ENCODE data around the gene CHMP4A. TPM values are rescaled to one million over a fixed set of nuclear protein-coding genes. Genes with fewer than 3 reads are reported as not detected.

The CHMP4A gene
- total and polyA plus RNA-seq, 2 of the 13 experiments (the other 11 are each of a cell fraction or from before 2014, with no cell fraction given), result 83.6 to 113 TPM

GRCh38 chr14:24195186-24196070 lies 17.9 kb downstream of the CHMP4A start, which contains the start of gene TM9SF1 (continued):
- TF ChIP-seq YEATS4 (CRISPR knock-in tag; IDR thresholded peaks at IDR 0.05; ENCODE audit: borderline replicate concordance) (peak; percentile 100), ZMAT5 (CRISPR knock-in tag; IDR thresholded peaks at IDR 0.05; ENCODE audit: borderline replicate concordance, low read depth) (no peak), FOXM1 (CRISPR knock-in tag; IDR thresholded peaks at IDR 0.05) (peak; percentile 28), FOXC1 (CRISPR knock-in tag; IDR thresholded peaks at IDR 0.05; ENCODE audit: borderline replicate concordance) (peak; percentile 95), IRF9 (CRISPR knock-in tag; IDR thresholded peaks at IDR 0.05; ENCODE audit: borderline replicate concordance) (peak; percentile 99), RBM22 (optimal IDR thresholded peaks at IDR 0.05; ENCODE audit: low read length) (no peak), KAT8 (CRISPR knock-in tag; IDR thresholded peaks at IDR 0.05) (peak; percentile 99), GMEB1 (CRISPR knock-in tag; IDR thresholded peaks at IDR 0.05; ENCODE audit: borderline replicate concordance) (peak; percentile 98), IKZF1 (IDR thresholded peaks at IDR 0.05) (no peak), CERS6 (CRISPR knock-in tag; IDR thresholded peaks at IDR 0.05) (peak; percentile 96), REST (IDR thresholded peaks at IDR 0.05; ENCODE audit: borderline replicate concordance in 1 of 2, low read depth in 1 of 2, low read length in 2 of 2) (no peak; a peak in 2 of 4 replicates), HHEX (CRISPR knock-in tag; IDR thresholded peaks at IDR 0.05) (no peak), ZNF296 (CRISPR knock-in tag; conservative IDR thresholded peaks at IDR 0.05) (no peak), ZNF615 (CRISPR knock-in tag; IDR thresholded peaks at IDR 0.05; ENCODE audit: borderline replicate concordance) (no peak), ZFP36L1 (CRISPR knock-in tag; IDR thresholded peaks at IDR 0.05) (peak; percentile 86), POLR2G (IDR thresholded peaks at IDR 0.05; ENCODE audit: low read depth, low read length) (peak; percentile 99), BRCA1 (CRISPR knock-in tag; IDR thresholded peaks at IDR 0.05) (peak; percentile 98), SP2 (CRISPR knock-in tag; IDR thresholded peaks at IDR 0.05) (peak; percentile 69; the same call in 1 of the 2 replicates), NR0B2 (CRISPR knock-in tag; IDR thresholded peaks at IDR 0.05) (peak; percentile 77; the same call in 1 of the 2 replicates), TOE1 (CRISPR knock-in tag; IDR thresholded peaks at IDR 0.05) (peak; percentile 24; the same call in 1 of the 2 replicates)

Measured in HepG2 (cell line).